K562 (cell line): Measurements from ENCODE around the gene COQ6. TPM values are rescaled to one million over a fixed set of nuclear protein-coding genes. Genes with fewer than 3 reads are reported as not detected.

Source experiments
- ATAC-seq: fragments of 200-7000 bp; cut with Tn5 transposase; 3 replicates; pipeline ENCODE4 v1.9.1; 2020; ENCODE audit warnings: moderate library complexity
- BruUV-seq: library from RNA; stranded (reverse); fragments of 400-500 nt; replicated peaks from 2 replicates; lab custom pipeline; 2021; lab: Mats Ljungman, UMichigan
- CTCF ChIA-PET: fragments of 300-600 bp; formaldehyde crosslinking; extraction: SDS; loops from one replicate; lab custom pipeline; 2021; ENCODE audit warnings: low intra/inter-chr PET ratio; lab: Yijun Ruan, JAX
- POLR2A ChIA-PET: fragments of 300-600, 350-650 bp; sonication (Branson Sonifier 250); formaldehyde crosslinking; extraction: SDS; loops from one replicate; lab custom pipeline; 2021; ENCODE audit warnings: antibody characterized with exemption, inconsistent platforms; lab: Yijun Ruan, JAX
- DNase-seq, 4 experiments: peaks; one replicate each; pipeline versions ENCODE4 v3.0.0 to v3.0.0-alpha.2; 2011 to 2018; ENCODE audit warnings: low spot score in 3 of 4, mixed read lengths in 3 of 4; ENCODE audit errors: extremely low read depth in 1 of 4
- FAIRE-seq: peaks from 2 replicates; lab custom pipeline; 2011; peaks lifted over from hg19 to GRCh38; lab: Jason Lieb, UNC
- H2AFZ ChIP-seq: 2 replicates; pipeline ENCODE4 v1.6.0; 2011; ENCODE audit warnings: low read depth, low read length, control low read depth, inconsistent platforms
- H3K27ac ChIP-seq: fragments of 200-600 bp; 3 replicates; pipeline ENCODE4 v1.8.0; 2011; ENCODE audit warnings: low read depth, mild to moderate bottlenecking, control low read depth, inconsistent platforms, low read length, moderate library complexity, mixed read lengths; ENCODE audit errors: extremely low read depth
- H3K27me3 ChIP-seq, 2 experiments: fragments of 300-600 bp in 1 of 2; 2 replicates in 1 of 2; 3 replicates in 1 of 2; pipeline versions ENCODE4 v1.6.0 to v1.8.0; 2011; ENCODE audit warnings: inconsistent platforms in 2 of 2, low read length in 2 of 2, mild to moderate bottlenecking in 1 of 2, mixed read lengths in 1 of 2, moderate library complexity in 1 of 2; ENCODE audit not compliant: control insufficient read depth in 2 of 2, insufficient read depth in 2 of 2
- H3K36me3 ChIP-seq: fragments of 300-600 bp; 3 replicates; pipeline ENCODE4 v1.8.0; 2011; ENCODE audit warnings: mild to moderate bottlenecking, low read length, inconsistent platforms; ENCODE audit not compliant: control insufficient read depth, insufficient read depth
- H3K4me1 ChIP-seq, 2 experiments: fragments of 200-600 bp in 1 of 2; replicated peaks in 1 of 2; 2 replicates in 1 of 2; 3 replicates in 1 of 2; pipeline versions ENCODE4 v1.5.1 to v1.8.0; 2011; ENCODE audit warnings: inconsistent platforms in 2 of 2, low read length in 2 of 2, mild to moderate bottlenecking in 1 of 2, mixed read lengths in 1 of 2, moderate library complexity in 1 of 2; ENCODE audit not compliant: control insufficient read depth in 2 of 2, insufficient read depth in 2 of 2
- H3K4me2 ChIP-seq: 2 replicates; pipeline ENCODE4 v1.6.1; 2011; ENCODE audit warnings: low read length, control low read depth, inconsistent platforms, mixed read lengths; ENCODE audit not compliant: insufficient read depth
- H3K4me3 ChIP-seq: fragments of 200-600 bp; sonication (generic), shearing (Covaris generic); 2 replicates; pipeline ENCODE4 v1.5.1; 2016; ENCODE audit warnings: control low read depth, inconsistent platforms
- H3K79me2 ChIP-seq: fragments of 200-600 bp; 3 replicates; pipeline ENCODE4 v1.8.0; 2011; ENCODE audit warnings: low read length, inconsistent platforms; ENCODE audit not compliant: control insufficient read depth, insufficient read depth
- H3K9ac ChIP-seq, 2 experiments: 2 replicates each; pipeline versions ENCODE4 v1.6.0 to v1.6.1; 2011; ENCODE audit warnings: low read depth in 2 of 2, low read length in 2 of 2, control low read depth in 1 of 2, inconsistent platforms in 1 of 2, mild to moderate bottlenecking in 1 of 2, mixed read lengths in 1 of 2; ENCODE audit not compliant: insufficient read depth in 1 of 2
- H3K9me1 ChIP-seq: one replicate; pipeline ENCODE4 v1.6.0; 2011; ENCODE audit warnings: inconsistent platforms, mild to moderate bottlenecking, low read length, moderate library complexity; ENCODE audit not compliant: control insufficient read depth, insufficient read depth
- H3K9me3 ChIP-seq: replicated peaks from 2 replicates; pipeline ENCODE4 v1.5.1; 2011; ENCODE audit warnings: low read depth, low read length, inconsistent platforms; ENCODE audit not compliant: control insufficient read depth, insufficient read depth
- H4K20me1 ChIP-seq: replicated peaks from 2 replicates; pipeline ENCODE4 v1.6.1; 2011; ENCODE audit warnings: low read length, inconsistent platforms, mixed read lengths; ENCODE audit not compliant: control insufficient read depth, insufficient read depth
- EP400 ChIP-seq: fragments of 450-650 bp; IDR thresholded peaks from 2 replicates; pipeline ENCODE4 v1.6.1; 2017; ENCODE audit warnings: antibody characterized with exemption, mild to moderate bottlenecking, moderate library complexity
- FOXK1 ChIP-seq: sonication (generic); formaldehyde crosslinking; IDR thresholded peaks from 2 replicates; pipeline ENCODE4 v1.8.0; 2022; ENCODE audit warnings: missing genetic modification reagents, mild to moderate bottlenecking, borderline replicate concordance
- GATAD2A ChIP-seq: fragments of 450-650 bp; IDR thresholded peaks from 2 replicates; pipeline ENCODE4 v1.6.1; 2017
- HDAC2 ChIP-seq: fragments of 450-650 bp; IDR thresholded peaks from 2 replicates; pipeline ENCODE4 v1.6.1; 2016; ENCODE audit warnings: mild to moderate bottlenecking
- ILK ChIP-seq: fragments of 450-650 bp; IDR thresholded peaks from 2 replicates; pipeline ENCODE4 v1.6.1; 2016; ENCODE audit warnings: missing genetic modification characterization, low read depth, mild to moderate bottlenecking, missing compliant biosample characterization, moderate library complexity, borderline replicate concordance
- PHB2 ChIP-seq: fragments of 450-650 bp; IDR thresholded peaks from 2 replicates; pipeline ENCODE4 v1.6.1; 2017; ENCODE audit warnings: low read depth
- POLR2AphosphoS2 ChIP-seq: IDR thresholded peaks from 2 replicates; pipeline ENCODE4 v1.6.1; 2012; ENCODE audit warnings: low read length, improper control_type of control experiment
- PTRF ChIP-seq: fragments of 450-650 bp; IDR thresholded peaks from 2 replicates; pipeline ENCODE4 v1.6.1; 2016; ENCODE audit warnings: mild to moderate bottlenecking, missing genetic modification characterization, missing compliant biosample characterization
- SMAD1 ChIP-seq: fragments of 150-350 bp; IDR thresholded peaks from 2 replicates; pipeline ENCODE4 v1.6.1; 2014; ENCODE audit warnings: low read length, low read depth; ENCODE audit not compliant: partially characterized antibody
- SMARCA5 ChIP-seq: fragments of 450-650 bp; IDR thresholded peaks from 2 replicates; pipeline ENCODE4 v1.6.1; 2016
- SRSF7 ChIP-seq: fragments of 200-400 bp; formaldehyde crosslinking; optimal IDR thresholded peaks from 2 replicates; pipeline ENCODE3; 2017; ENCODE audit warnings: mild to moderate bottlenecking, low read depth, low read length
- SUPT5H ChIP-seq: fragments of 450-650 bp; IDR thresholded peaks from 2 replicates; pipeline ENCODE4 v1.6.1; 2016
- ZNF766 ChIP-seq: fragments of 200-800 bp; sonication (Bioruptor generic); conservative IDR thresholded peaks from 2 replicates; pipeline ENCODE4 v1.6.1; 2016; ENCODE audit warnings: missing genetic modification characterization, missing compliant biosample characterization
- ZNF77 ChIP-seq: fragments of 250-450 bp; sonication (Bioruptor Pico); IDR thresholded peaks from 2 replicates; pipeline ENCODE4 v1.5.0; 2020
- WGBS: fragments of 100-300 bp; shearing (Covaris generic); methylation state at CpG from one replicate; pipeline ENCODE4 v1.1.6; 2016; ENCODE audit warnings: low coverage, mixed read lengths; ENCODE audit not compliant: insufficient coverage; ENCODE audit errors: missing lambda C conversion rate; 5-methylcytosine and 5-hydroxymethylcytosine counted together
- in situ Hi-C: fragments of 300-500 bp; cut with MboI; formaldehyde crosslinking; loops from 4 replicates; pipeline ENCODE4 v1.15.0; 2018; ENCODE audit warnings: inconsistent platforms, mixed read lengths
- intact Hi-C: fragments of 100-400 bp; cut with micrococcal nuclease; formaldehyde crosslinking; loops from 2 replicates; pipeline ENCODE4 v1.14.2; 2022
- polyA plus RNA-seq, 8 experiments: library from polyadenylated mRNA; depleted of rRNA in 4 of 8; stranded (reverse) in 5 of 8; unstranded in 3 of 8; fragments of >200 nt; fragmentation: Nextera tagmentation in 2 of 8; fragmentation: Illumina TruSeq in 1 of 8; extraction: Ambion mirVana in 2 of 8; extraction: Trizol in 1 of 8; gene quantifications; 2 replicates each; pipeline versions ENCODE4 v1.2.1 to v1.2.3, GENCODE V29; 2011 to 2014; ENCODE audit warnings: inconsistent platforms in 1 of 8, missing spikeins in 1 of 8
- total RNA-seq, 7 experiments: library from RNA; depleted of rRNA in 6 of 7; stranded (reverse); fragments of >200 nt in 6 of 7; fragmentation: Illumina TruSeq in 2 of 7; extraction: Trizol in 2 of 7; gene quantifications; 2 replicates each; pipeline versions ENCODE4 v1.2.1 to v1.2.3, GENCODE V29; 2011 to 2021; ENCODE audit warnings: low replicate concordance in 1 of 7
- TF ChIP-seq, protein P1 (sequence below): IDR thresholded peaks from 2 replicates; pipeline ENCODE4 v1.6.1; 2014; ENCODE audit warnings: antibody characterized with exemption
- TF ChIP-seq, protein P2 (sequence below): sonication (generic); formaldehyde crosslinking; IDR thresholded peaks from 2 replicates; pipeline ENCODE4 v1.9.0; 2022; ENCODE audit warnings: mild to moderate bottlenecking, missing genetic modification reagents
- TF ChIP-seq, protein P3 (sequence below): fragments of 450-650 bp; IDR thresholded peaks from 2 replicates; pipeline ENCODE4 v1.6.1; 2016; ENCODE audit warnings: low read depth, mild to moderate bottlenecking, moderate library complexity

The COQ6 gene
- total and polyA plus RNA-seq, 9 of the 15 experiments (the other 6 are each of a cell fraction or from before 2014, with no cell fraction given) = 4.3 to 29.0 (median 11.7) TPM

DNA sequence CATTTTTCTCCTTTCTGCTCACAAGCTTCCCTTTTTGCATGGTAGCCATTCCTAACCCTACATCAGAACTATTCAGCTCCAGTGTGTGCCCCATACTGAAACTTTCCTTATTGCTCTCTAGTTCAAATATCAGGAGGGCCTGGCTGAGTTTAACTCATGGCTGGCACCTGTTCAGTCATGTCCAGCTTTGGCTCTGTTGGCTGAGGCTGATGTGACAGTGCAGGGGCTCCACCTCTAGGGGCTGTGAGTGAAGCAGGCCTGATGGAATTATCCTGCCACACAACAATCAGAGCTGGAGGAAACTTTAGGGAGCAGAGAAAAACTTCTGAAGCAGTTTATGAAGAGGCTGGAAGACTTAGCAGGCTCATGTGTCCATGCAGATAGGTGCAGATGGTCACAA, 8.5 kb downstream of the COQ6 start:
- peak; percentile 42; the same call in 1 of the 3 replicates for ATAC-seq
- Histone ChIP-seq H3K27ac (no peak overlapping the region), H3K4me3 (no peak overlapping the region), H3K4me1 (no peaks in the 10 kb centered on the region), H2AFZ (no peak overlapping the region), H3K9me3 (no peaks in the 10 kb centered on the region), H3K79me2 (no peaks in the 10 kb centered on the region), H3K36me3 (peaks cover 75% of the 10 kb centered on the region; the same call in 2 of the 3 replicates), H3K27me3 (no peaks in the 10 kb centered on the region), H3K9me1 (peaks cover 2% of the 10 kb centered on the region), H3K4me2 (no peak overlapping the region), H3K9ac (no peak overlapping the region), H4K20me1 (no peaks in the 10 kb centered on the region)
- intact Hi-C loops (no loop called here), in situ Hi-C loops (no loop called here)
- ChIA-PET CTCF (no interaction called here), POLR2A (interaction anchor here (1.4 kb wide), 1 partner anchor 13 kb away, joined by 3 read pairs; no protein-coding TSS in a partner anchor)
- no peak for FAIRE-seq
- BruUV-seq = no TSS peak
- no peak for TF ChIP-seq POLR2AphosphoS2
- no peak for TF ChIP-seq FOXK1 (CRISPR knock-in tag)
- no peak for DNase-seq

DNA sequence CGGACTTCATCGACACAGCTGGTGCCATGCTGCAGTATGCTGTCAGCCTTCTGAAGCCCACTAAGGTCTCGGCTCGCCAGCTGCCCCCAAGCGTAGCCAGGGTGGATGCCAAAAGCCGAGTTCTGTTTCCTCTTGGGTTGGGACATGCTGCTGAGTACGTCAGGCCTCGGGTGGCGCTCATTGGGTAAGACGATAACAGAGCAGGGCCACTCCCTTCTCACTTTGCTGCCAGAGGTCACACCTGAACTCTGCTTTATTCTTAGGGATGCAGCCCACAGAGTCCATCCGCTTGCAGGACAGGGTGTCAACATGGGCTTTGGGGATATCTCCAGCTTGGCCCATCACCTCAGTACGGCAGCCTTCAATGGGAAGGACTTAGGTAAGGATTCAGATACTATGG, 11.1 kb downstream of the COQ6 start:
- Histone ChIP-seq H3K4me1 (no peaks in the 10 kb centered on the region), H3K4me3 (no peak overlapping the region), H3K79me2 (no peaks in the 10 kb centered on the region), H4K20me1 (no peaks in the 10 kb centered on the region), H3K9me3 (no peaks in the 10 kb centered on the region), H3K27me3 (no peaks in the 10 kb centered on the region), H3K9me1 (no peaks in the 10 kb centered on the region), H3K4me2 (no peak overlapping the region), H3K36me3 (peaks cover 73% of the 10 kb centered on the region; the same call in 2 of the 3 replicates), H2AFZ (no peak overlapping the region), H3K9ac (no peak overlapping the region), H3K27ac (no peak overlapping the region)
- DNase-seq (no peak), FAIRE-seq (no peak), ATAC-seq (no peak)
- POLR2A ChIA-PET = interaction anchor here (1.1 to 2.0 kb wide), 3 partner anchors 9 to 63 kb away, joined by 3 to 5 read pairs (median 3); no protein-coding TSS in a partner anchor
- BruUV-seq = no TSS peak
- intact Hi-C loops = no loop called here
- WGBS = 84% methylated on average over 12 of the region's 12 CpGs
- in situ Hi-C loops = no loop called here
- CTCF ChIA-PET = no interaction called here
- TF ChIP-seq, protein P1, sequence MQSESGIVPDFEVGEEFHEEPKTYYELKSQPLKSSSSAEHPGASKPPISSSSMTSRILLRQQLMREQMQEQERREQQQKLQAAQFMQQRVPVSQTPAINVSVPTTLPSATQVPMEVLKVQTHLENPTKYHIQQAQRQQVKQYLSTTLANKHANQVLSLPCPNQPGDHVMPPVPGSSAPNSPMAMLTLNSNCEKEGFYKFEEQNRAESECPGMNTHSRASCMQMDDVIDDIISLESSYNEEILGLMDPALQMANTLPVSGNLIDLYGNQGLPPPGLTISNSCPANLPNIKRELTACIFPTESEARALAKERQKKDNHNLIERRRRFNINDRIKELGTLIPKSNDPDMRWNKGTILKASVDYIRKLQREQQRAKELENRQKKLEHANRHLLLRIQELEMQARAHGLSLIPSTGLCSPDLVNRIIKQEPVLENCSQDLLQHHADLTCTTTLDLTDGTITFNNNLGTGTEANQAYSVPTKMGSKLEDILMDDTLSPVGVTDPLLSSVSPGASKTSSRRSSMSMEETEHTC = no peak
- no peak for TF ChIP-seq EP400
- TF ChIP-seq, protein P2, sequence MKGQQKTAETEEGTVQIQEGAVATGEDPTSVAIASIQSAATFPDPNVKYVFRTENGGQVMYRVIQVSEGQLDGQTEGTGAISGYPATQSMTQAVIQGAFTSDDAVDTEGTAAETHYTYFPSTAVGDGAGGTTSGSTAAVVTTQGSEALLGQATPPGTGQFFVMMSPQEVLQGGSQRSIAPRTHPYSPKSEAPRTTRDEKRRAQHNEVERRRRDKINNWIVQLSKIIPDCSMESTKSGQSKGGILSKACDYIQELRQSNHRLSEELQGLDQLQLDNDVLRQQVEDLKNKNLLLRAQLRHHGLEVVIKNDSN (CRISPR knock-in tag) = no peak
- TF ChIP-seq SMARCA5 = no peak
- TF ChIP-seq ILK (tag) = no peak
- TF ChIP-seq SRSF7 = no peak
- no peak for TF ChIP-seq PTRF
- TF ChIP-seq, protein P3, sequence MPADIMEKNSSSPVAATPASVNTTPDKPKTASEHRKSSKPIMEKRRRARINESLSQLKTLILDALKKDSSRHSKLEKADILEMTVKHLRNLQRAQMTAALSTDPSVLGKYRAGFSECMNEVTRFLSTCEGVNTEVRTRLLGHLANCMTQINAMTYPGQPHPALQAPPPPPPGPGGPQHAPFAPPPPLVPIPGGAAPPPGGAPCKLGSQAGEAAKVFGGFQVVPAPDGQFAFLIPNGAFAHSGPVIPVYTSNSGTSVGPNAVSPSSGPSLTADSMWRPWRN = no peak
- no peak for TF ChIP-seq PHB2
- TF ChIP-seq SUPT5H = no peak
- no peak for TF ChIP-seq ZNF766
- TF ChIP-seq ZNF77 = no peak
- TF ChIP-seq SMAD1 = no peak
- TF ChIP-seq GATAD2A = no peak
- TF ChIP-seq HDAC2 = no peak
